HepG2 (cell line): ENCODE measurements around the gene STX5. TPM values are rescaled to one million over a fixed set of nuclear protein-coding genes. Genes with fewer than 3 reads are reported as not detected.

Experiments
- AGO2 ChIP-seq: fragments of 200-400 bp; formaldehyde crosslinking; optimal IDR thresholded peaks from 2 replicates; pipeline ENCODE3; 2017; ENCODE audit warnings: mild to moderate bottlenecking, low read depth, low read length, moderate library complexity
- CC2D1A ChIP-seq: sonication (generic); formaldehyde crosslinking; IDR thresholded peaks from 2 replicates; pipeline ENCODE4 v1.8.1; 2023; ENCODE audit warnings: mild to moderate bottlenecking, missing genetic modification reagents
- EZH2 ChIP-seq: conservative IDR thresholded peaks from 2 replicates; pipeline ENCODE4 v1.6.1; 2012; ENCODE audit warnings: mild to moderate bottlenecking, low read depth, low read length, moderate library complexity
- FIP1L1 ChIP-seq: fragments of 200-400 bp; formaldehyde crosslinking; IDR thresholded peaks from 2 replicates; pipeline ENCODE4 v1.6.1; 2018; ENCODE audit warnings: low read depth, mild to moderate bottlenecking, low read length, moderate library complexity, borderline replicate concordance; ENCODE audit not compliant: insufficient read depth
- GABPA ChIP-seq, 2 experiments: IDR thresholded peaks; 2 replicates each; pipeline ENCODE4 v1.6.1; 2011 to 2016; ENCODE audit warnings: low read depth in 2 of 2, low read length in 1 of 2, missing biosample characterization in 1 of 2, missing genetic modification characterization in 1 of 2
- GATA4 ChIP-seq: sonication (generic); IDR thresholded peaks from 2 replicates; pipeline ENCODE4 v1.6.1; 2016; ENCODE audit warnings: antibody characterized with exemption, low read depth, borderline replicate concordance
- PITX1 ChIP-seq: sonication (generic); formaldehyde crosslinking; IDR thresholded peaks from 2 replicates; pipeline ENCODE4 v1.5.1; 2020; ENCODE audit warnings: mild to moderate bottlenecking, missing genetic modification reagents
- POGK ChIP-seq: sonication (generic); formaldehyde crosslinking; conservative IDR thresholded peaks from 2 replicates; pipeline ENCODE4 v1.8.0; 2022; ENCODE audit warnings: mild to moderate bottlenecking, moderate library complexity, missing genetic modification reagents
- POLR2A ChIP-seq, 2 experiments: IDR thresholded peaks; 2 replicates each; pipeline ENCODE4 v1.6.1; 2011; ENCODE audit warnings: low read depth in 2 of 2, low read length in 2 of 2, mild to moderate bottlenecking in 1 of 2, moderate library complexity in 1 of 2; ENCODE audit not compliant: insufficient read depth in 1 of 2
- PTBP1 ChIP-seq: fragments of 200-400 bp; formaldehyde crosslinking; IDR thresholded peaks from 2 replicates; pipeline ENCODE4 v1.6.1; 2018; ENCODE audit warnings: low read length, low read depth; ENCODE audit not compliant: poor library complexity, severe bottlenecking
- TEAD3 ChIP-seq: optimal IDR thresholded peaks from 2 replicates; pipeline ENCODE3; 2016; ENCODE audit warnings: borderline replicate concordance
- TFAP4 ChIP-seq: sonication (generic); IDR thresholded peaks from 2 replicates; pipeline ENCODE4 v1.6.1; 2016; ENCODE audit warnings: low read depth, borderline replicate concordance
- TIGD3 ChIP-seq: sonication (generic); formaldehyde crosslinking; IDR thresholded peaks from 2 replicates; pipeline ENCODE4 v1.5.1; 2020; ENCODE audit warnings: mild to moderate bottlenecking, missing genetic modification reagents, borderline replicate concordance
- TSC22D2 ChIP-seq: sonication (generic); formaldehyde crosslinking; IDR thresholded peaks from 2 replicates; pipeline ENCODE4 v1.5.1; 2020; ENCODE audit warnings: missing genetic modification reagents, mild to moderate bottlenecking, borderline replicate concordance
- ZFP91 ChIP-seq: sonication (generic); formaldehyde crosslinking; IDR thresholded peaks from 2 replicates; pipeline ENCODE4 v1.9.0; 2022; ENCODE audit warnings: missing genetic modification reagents, mild to moderate bottlenecking, borderline replicate concordance
- ZMAT3 ChIP-seq: sonication (generic); formaldehyde crosslinking; conservative IDR thresholded peaks from 2 replicates; pipeline ENCODE4 v1.7.0; 2021; ENCODE audit warnings: missing genetic modification reagents
- ZNF747 ChIP-seq: sonication (generic); formaldehyde crosslinking; IDR thresholded peaks from 2 replicates; pipeline ENCODE4 v1.8.1; 2023; ENCODE audit warnings: missing genetic modification reagents, mild to moderate bottlenecking, borderline replicate concordance
- ZNF766 ChIP-seq: sonication (generic); formaldehyde crosslinking; IDR thresholded peaks from 2 replicates; pipeline ENCODE4 v1.5.0; 2020; ENCODE audit warnings: missing genetic modification reagents, borderline replicate concordance
- ZNF850 ChIP-seq: sonication (generic); formaldehyde crosslinking; conservative IDR thresholded peaks from 2 replicates; pipeline ENCODE4 v1.9.0; 2021; ENCODE audit warnings: mild to moderate bottlenecking, missing genetic modification reagents
- polyA plus RNA-seq, 8 experiments: library from polyadenylated mRNA; depleted of rRNA in 3 of 8; stranded (reverse) in 7 of 8; unstranded in 1 of 8; fragments of >200 nt; fragmentation: Illumina TruSeq in 4 of 8; extraction: Trizol in 4 of 8; gene quantifications; 2 replicates each; pipeline versions ENCODE4 v1.2.1 to v1.2.3, GENCODE V29; 2011 to 2016; ENCODE audit warnings: low read depth in 4 of 8, missing spikeins in 1 of 8, mixed read lengths in 1 of 8; ENCODE audit not compliant: insufficient read depth in 1 of 8
- total RNA-seq, 5 experiments: library from RNA; depleted of rRNA; stranded (reverse); fragments of >200 nt; fragmentation: Illumina TruSeq; extraction: Trizol; gene quantifications; 2 replicates each; pipeline ENCODE4 v1.2.3, GENCODE V29; 2016; ENCODE audit warnings: low read depth in 1 of 5
- TF ChIP-seq, protein P1 (sequence below): IDR thresholded peaks from 2 replicates; pipeline ENCODE4 v1.6.1; 2016; ENCODE audit warnings: low read depth, borderline replicate concordance
- TF ChIP-seq, protein P2 (sequence below): fragments of 450-650 bp; IDR thresholded peaks from 2 replicates; pipeline ENCODE4 v1.6.1; 2016

STX5 gene
- total and polyA plus RNA-seq, 2 of the 13 experiments (the other 11 are each of a cell fraction or from before 2014, with no cell fraction given) = 26.9 to 30.0 TPM

DNA sequence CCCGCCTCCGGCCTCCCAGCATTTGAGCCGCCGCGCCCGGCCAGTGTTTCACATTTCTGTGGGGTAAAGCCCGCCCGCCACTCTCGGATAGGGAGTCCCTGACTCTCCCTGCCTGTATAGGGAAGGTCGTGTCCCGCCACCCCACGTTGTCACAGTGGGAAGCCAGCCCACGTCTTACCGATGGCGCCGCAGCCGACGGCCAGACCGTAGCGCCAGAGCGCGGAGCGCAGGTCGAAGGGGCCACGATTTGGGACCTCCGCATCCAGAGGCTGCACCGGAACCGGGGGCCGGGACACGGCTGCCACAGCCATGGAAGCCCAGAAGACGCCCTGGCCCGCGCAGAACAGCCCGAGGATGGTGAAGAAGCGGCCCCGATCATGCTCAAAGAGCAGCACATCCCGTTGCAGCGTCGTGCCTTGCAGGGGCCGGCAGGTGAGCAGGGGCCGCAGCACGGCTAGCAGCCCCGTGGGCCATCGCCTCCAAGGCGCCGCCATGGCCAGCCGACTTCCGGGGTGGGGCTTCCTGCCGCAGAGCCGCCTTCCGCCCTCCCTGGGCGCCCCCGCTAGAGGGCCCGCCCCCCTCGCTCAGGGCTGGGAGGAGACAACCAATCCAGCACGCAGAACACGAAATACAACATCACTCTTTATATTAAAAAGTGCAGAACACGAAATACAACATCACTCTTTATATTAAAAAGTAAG lies 40.2 kb downstream of the STX5 start, which contains the start of gene TMEM223 (continued):
- TF ChIP-seq, protein P1, sequence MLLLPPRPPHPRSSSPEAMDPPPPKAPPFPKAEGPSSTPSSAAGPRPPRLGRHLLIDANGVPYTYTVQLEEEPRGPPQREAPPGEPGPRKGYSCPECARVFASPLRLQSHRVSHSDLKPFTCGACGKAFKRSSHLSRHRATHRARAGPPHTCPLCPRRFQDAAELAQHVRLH (CRISPR knock-in tag) = peak; percentile 89
- no peak for TF ChIP-seq ZNF766 (CRISPR knock-in tag)
- peak; percentile 99 for TF ChIP-seq AGO2
- TF ChIP-seq TSC22D2 (CRISPR knock-in tag) = 0 out of 2 replicates have a peak, but pooled peaks have one; percentile 54
- TF ChIP-seq POLR2A (IDR thresholded peaks at IDR 0.05; ENCODE audit: insufficient read depth in 1 of 2, low read depth in 2 of 2, low read length in 2 of 2) = peak; percentile 85 to 96
- peak; percentile 68; the same call in 1 of the 2 replicates for TF ChIP-seq PITX1 (CRISPR knock-in tag)
- no peak for TF ChIP-seq TIGD3 (CRISPR knock-in tag)
- no peak for TF ChIP-seq FIP1L1
- TF ChIP-seq, protein P2, sequence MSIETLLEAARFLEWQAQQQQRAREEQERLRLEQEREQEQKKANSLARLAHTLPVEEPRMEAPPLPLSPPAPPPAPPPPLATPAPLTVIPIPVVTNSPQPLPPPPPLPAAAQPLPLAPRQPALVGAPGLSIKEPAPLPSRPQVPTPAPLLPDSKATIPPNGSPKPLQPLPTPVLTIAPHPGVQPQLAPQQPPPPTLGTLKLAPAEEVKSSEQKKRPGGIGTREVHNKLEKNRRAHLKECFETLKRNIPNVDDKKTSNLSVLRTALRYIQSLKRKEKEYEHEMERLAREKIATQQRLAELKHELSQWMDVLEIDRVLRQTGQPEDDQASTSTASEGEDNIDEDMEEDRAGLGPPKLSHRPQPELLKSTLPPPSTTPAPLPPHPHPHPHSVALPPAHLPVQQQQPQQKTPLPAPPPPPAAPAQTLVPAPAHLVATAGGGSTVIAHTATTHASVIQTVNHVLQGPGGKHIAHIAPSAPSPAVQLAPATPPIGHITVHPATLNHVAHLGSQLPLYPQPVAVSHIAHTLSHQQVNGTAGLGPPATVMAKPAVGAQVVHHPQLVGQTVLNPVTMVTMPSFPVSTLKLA = no peak
- peak; percentile 41; the same call in 1 of the 2 replicates for TF ChIP-seq TFAP4
- TF ChIP-seq CC2D1A (CRISPR knock-in tag) = no peak
- no peak for TF ChIP-seq TEAD3 (CRISPR knock-in tag)
- TF ChIP-seq ZMAT3 (CRISPR knock-in tag) = peak; percentile 61
- TF ChIP-seq ZNF850 = 0 out of 2 replicates have a peak, but pooled peaks have one; percentile 40
- TF ChIP-seq GATA4 = peak; percentile 47; the same call in 1 of the 2 replicates
- TF ChIP-seq EZH2 = no peak
- TF ChIP-seq ZNF747 (CRISPR knock-in tag) = 0 out of 2 replicates have a peak, but pooled peaks have one; percentile 72
- TF ChIP-seq ZFP91 (CRISPR knock-in tag) = peak; percentile 91
- TF ChIP-seq PTBP1 = no peak
- peak; percentile 96 for TF ChIP-seq GABPA (IDR thresholded peaks at IDR 0.05; ENCODE audit: low read depth, low read length)
- TF ChIP-seq GABPA (CRISPR knock-in tag; IDR thresholded peaks at IDR 0.05; ENCODE audit: low read depth) = peak; percentile 90
- peak; percentile 71 for TF ChIP-seq POGK
